Activated effector memory CD4-positive, alpha-beta T cell treated with Interleukin-2 at 50 U/mL for 16 hours (primary cell): ENCODE measurements around the gene PIAS2.
"Not testable (repeated sequence)": the region's sequence is repeated elsewhere in the genome, so short reads cannot be mapped to it uniquely, and the experiment has no call there.

ENCODE experiments used
- DNase-seq: peaks from one replicate; pipeline ENCODE4 v3.0.0-alpha.2; 2020

PIAS2 gene

GRCh38 chr18:46903406-46903805 lies 13.9 kb downstream of the PIAS2 start:
- DNase-seq = no peak

DNA sequence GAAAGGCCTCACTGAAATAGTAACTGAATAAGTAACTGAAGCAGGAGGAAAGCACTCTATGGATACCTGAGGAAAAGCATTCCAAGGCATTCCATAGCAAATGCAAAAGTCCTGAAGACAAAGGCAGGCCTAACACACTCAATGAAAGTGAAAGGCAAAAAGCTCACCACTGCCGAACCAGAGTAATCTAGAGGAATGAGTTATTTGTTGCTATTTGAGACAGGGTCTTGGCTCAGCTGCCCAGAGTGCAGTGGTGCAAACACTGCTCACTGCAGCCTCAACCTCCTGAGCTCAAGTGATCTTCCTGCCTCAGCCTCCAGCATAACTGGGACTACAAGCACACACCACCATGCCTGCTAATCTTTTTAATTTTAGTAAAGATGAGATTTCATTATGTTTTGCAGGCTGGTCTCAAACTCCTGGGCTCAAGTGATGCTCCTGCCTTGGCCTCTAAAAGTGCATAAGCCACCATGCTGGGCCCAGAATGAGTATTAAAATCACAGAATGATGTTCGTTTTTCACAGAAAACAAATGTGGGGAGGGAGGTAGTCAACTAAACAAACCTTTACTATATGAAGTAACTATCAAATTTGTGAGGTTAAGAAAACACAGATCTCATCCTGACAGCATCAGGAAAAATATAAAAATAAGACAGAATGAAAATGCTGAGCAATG lies 17.9 kb downstream of the PIAS2 start:
- DNase-seq = no peak

DNA sequence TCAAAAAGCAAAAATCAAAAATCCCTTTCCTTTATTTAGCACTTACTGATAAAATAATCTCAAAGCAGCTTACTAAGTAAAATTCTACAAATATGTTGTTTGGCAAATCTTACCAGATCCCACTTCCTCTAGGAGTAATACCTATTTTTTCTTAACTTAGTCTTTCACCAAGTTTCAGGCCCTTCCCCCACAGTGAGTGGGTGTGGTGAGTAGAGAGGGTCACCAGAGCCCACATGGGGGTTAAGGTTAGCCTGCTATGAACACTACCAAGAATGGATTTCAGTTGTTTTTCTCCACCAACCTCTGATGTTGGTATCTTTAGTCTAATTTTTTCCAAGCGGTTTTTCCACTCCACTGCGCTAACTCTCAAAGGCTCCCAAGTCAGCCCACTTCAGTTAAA lies 23.2 kb downstream of the PIAS2 start:
- no peak for DNase-seq

GRCh38 chr18:46893360-46893759 lies 23.9 kb downstream of the PIAS2 start:
- DNase-seq = no peak

GRCh38 chr18:46892842-46893241 lies 24.5 kb downstream of the PIAS2 start:
- DNase-seq = no peak

DNA sequence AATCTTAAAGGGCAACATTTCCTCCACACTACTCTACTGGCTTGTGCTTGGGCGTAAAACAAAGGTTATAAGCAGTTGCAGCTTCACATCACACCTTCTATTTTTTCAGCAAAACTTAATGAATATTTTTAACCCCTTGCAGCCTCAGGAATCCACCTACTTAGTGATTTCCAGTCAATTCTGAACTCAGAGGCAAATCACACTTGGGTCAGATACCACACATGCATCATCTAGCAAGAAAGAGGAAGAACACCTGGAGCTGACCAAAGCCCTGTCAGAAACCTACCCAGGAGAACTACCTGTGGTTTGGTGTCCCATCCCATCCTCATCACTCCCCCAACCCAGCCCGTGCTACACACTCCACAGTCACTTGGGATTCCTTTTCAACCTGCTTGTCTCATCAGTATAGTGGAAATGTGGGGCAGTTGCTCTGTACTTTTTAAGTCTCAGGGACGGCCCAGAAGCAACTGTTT lies 25.5 kb downstream of the PIAS2 start:
- DNase-seq = no peak

- DNase-seq = no peak
Measured at GRCh38 chr18:46888965-46889364, 28.3 kb downstream of the PIAS2 start.

DNA sequence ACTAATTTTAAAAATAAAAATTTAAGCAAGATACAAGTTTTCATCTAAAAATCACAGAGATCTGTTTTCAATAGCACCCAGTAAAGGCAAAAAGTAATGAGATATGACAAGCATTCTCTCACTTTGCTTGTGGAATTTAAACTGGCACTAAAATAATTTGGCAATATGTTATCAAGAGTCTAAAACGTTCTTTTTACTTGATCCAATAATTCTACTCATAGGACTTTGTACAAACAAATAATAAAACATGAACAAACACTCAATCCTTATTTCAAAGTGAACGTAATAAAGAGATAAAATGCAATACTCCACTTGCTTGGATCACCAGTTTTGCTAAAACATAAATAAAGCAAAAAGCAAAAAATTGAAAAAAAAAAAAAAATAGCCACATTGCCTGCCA lies 30.4 kb downstream of the PIAS2 start:
- no peak for DNase-seq

GRCh38 chr18:46883180-46883579 lies 34.1 kb downstream of the PIAS2 start:
- DNase-seq = no peak

GRCh38 chr18:46877329-46877987 lies 39.8 kb downstream of the PIAS2 start:
- DNase-seq = no peak

GRCh38 chr18:46868169-46868921 lies 49.0 kb downstream of the PIAS2 start:
- DNase-seq = no peak

DNA sequence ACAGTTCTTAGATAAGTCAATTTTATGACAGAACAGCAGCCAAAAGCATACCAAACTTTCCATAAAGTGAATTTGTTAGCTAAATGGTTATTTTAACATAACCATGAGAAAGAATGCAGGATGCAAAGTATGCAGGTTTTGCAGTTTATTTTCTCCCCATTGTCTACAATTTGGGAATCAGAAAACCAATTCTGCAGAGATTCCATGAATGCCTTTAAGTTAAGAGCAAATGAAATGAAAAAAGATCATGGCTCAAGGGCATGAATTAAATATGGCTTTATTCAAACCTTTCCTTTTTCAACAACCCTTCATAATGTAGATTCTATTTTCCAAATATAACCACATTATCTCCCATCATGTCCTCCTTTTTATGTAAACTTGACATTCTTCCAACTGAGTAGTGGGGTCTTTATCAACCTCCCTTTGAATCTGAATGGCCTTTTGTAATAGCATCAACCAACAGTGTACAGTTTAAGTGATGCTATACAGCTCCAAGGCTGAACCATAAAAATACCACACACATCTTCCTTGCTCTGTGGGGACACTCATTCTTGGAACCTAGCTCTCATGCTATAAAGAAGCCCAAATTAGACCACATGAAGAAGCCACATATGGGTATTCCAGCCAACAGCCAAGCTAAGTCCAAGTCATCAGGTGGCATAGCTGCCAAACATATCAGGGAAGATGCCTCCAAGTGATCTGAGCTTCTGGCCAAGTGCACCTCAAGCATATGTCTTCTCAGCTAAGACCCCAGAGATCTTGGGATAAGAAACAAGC lies 49.8 kb downstream of the PIAS2 start:
- DNase-seq = no peak

DNA sequence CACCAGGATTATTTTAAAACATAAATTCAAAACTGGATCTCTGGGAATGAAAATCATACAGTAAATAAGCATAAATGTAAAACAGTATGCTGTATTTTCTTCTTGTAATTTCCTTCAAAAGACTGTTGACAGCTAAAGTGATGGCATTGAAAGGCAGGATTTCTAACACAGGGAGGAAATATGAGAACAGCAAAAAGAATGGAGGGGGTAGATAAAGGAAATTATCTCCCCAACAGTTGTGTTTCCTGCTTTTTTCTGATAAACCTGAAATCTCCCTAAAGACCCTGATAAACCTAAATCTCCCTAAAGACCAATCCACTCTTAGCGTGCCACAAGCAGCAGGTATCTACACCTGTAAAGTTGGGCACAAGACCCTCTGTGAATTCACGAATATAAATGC lies 50.8 kb downstream of the PIAS2 start:
- no peak for DNase-seq

GRCh38 chr18:46865245-46865644 lies 52.1 kb downstream of the PIAS2 start:
- DNase-seq = not testable (repeated sequence)

DNA sequence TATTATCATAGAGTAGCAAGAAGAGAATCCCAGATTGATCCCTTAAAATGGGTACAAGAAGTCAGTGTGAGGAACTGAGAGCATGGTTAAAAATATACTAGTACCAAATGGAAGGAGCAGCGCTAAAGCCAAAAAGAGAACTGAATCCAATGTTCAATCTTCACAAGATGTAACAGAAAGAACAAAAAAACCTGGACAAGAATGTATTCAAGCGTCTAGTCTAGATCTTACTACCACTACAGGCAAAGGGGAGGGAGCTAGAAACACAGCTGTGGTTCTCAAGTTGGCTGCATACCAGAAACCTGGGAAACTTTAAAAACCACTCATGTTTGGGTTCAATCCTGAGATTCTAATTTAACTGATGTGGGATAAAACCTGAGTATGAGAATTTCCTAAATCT lies 57.5 kb downstream of the PIAS2 start:
- DNase-seq = no peak

DNA sequence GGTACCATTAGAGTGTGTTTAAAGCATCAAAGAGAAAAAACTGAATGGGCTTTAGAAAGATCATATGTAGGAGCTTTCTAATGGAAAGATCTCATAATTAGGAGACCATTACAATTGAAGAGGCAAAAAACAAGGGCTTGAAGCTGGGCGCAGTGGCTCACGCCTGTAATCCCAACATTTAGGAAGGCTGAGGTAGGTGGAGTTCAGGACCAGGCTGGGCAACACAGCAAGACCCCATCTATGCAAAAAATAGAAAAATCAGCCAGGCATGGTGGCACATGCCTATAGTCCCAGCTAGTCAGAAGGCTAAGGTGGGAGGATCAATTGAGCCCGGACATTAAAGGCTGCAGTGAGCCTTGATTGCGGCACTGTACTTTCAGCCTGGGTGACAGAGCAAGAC lies 59.0 kb downstream of the PIAS2 start:
- DNase-seq = no peak

DNA sequence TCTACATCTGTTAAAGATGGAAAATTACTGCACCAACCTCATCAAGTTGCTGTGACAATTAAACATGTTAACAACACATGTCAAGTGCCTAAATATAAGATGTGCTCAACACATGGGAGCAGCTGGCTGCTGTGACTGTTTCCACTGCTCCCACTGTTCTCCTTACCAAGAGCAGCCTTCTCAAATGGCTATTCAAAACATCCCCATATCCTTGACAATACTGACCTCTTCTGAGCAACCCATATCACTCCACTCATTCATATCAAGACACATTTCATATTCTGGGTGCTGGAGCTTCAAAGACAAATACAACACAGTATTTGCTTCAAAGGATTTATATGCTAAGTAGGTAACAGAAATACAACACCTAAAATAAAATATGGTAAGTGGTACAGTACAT lies 60.3 kb downstream of the PIAS2 start:
- DNase-seq = no peak

DNA sequence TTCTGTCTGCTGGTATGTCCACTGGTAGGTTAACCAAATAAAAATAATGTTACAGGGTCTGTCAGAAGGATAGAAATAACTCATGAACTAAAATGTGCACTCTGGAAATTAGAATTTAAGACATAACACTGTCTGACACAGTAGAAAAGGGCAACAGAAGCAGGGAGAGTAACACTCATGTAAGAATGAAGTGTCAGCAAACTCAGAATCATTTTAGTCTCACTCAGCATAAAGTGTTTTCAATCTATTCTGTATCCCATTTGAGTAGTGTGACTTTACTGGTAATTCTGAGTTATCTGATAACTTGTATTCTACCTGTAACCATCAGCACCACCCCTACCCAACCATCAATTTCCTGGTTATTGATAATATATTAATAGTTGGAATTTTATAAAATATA lies 68.3 kb downstream of the PIAS2 start:
- DNase-seq = no peak

DNA sequence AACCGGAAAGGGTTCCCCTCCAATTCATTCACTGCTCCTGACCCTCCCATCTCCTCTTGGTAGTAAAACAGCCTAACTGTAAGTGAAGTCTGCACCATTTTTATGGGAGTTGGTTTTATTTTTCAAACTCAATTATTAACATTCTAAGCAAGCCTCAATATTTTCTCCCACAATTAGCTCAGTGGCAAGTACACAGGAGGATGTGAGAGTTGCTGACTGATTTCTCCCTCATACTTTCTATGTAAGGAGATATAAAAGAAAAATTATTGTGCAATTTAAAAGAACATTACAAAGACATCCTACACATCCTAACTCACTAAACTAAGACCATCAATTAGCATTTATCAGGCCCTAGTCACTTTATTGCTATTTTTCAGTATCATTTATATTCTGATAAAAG lies 73.9 kb downstream of the PIAS2 start:
- DNase-seq = no peak

DNA sequence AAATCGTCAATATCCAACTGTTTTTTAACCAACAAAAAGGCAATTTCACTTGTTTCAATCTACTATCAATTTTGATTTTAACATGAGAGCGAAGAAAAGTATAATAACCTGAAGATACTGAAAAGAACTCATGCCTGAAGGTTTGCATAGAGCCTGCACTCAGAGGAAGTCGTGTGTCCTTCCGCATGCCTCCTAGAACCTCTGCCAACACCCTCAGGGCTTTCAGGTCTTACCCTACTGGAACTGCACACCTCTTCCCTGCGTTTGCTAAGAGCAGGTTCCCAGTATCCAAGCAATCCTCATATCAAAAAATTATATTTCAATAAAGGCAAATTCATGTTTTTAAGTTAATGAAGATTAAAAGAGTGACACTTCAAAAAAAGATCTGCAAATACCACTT lies 74.7 kb downstream of the PIAS2 start:
- DNase-seq = no peak

GRCh38 chr18:46833899-46834298 lies 83.4 kb downstream of the PIAS2 start:
- no peak for DNase-seq

DNA sequence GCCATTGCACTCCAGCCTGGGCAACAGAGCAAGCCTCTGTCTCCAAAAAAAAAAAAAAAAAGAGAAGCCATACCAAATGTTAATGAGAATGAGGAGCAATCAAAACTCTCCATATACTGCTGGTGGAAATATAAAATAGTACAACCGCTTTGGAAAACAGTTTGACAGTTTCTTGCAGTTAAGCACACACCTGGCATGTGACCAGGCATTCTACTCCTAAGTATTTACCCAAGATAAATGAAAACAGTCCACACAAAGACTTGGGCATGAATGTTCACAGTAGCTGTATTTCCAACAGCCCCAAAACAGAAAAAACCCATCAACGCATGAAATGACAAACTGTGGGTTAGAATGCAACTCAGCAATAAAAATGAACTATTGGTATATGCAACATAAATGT lies 84.5 kb downstream of the PIAS2 start:
- DNase-seq = no peak

DNA sequence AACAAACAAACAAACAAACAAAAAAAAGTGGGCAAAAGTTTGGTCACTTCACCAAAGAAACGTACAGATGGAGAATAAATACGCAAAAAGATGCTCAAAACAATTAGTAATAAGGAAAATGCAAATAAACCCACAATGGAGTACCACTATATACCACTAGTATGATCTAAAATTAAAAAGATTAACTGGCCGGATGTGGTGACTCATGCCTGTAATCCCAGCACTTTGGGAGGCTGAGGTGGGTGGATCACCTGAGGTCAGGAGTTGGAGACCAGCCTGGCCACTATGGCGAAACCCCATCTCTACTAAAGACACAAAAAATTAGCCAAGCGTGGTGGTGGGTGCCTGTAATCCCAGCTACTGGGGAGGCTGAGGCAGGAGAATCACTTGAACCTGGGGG lies 84.9 kb downstream of the PIAS2 start:
- not testable (repeated sequence) for DNase-seq
